GM19438 (cell line): ENCODE data around the gene PIM3.
A peak's percentile ranks its signal among the peaks of the same experiment; 100 is the strongest.

Experiments
- ATAC-seq: cut with Tn5 transposase; IDR thresholded peaks from one replicate; pipeline ENCODE4 v1.9.1; 2021; ENCODE audit warnings: low read depth; ENCODE audit not compliant: unreplicated experiment

PIM3 gene

DNA sequence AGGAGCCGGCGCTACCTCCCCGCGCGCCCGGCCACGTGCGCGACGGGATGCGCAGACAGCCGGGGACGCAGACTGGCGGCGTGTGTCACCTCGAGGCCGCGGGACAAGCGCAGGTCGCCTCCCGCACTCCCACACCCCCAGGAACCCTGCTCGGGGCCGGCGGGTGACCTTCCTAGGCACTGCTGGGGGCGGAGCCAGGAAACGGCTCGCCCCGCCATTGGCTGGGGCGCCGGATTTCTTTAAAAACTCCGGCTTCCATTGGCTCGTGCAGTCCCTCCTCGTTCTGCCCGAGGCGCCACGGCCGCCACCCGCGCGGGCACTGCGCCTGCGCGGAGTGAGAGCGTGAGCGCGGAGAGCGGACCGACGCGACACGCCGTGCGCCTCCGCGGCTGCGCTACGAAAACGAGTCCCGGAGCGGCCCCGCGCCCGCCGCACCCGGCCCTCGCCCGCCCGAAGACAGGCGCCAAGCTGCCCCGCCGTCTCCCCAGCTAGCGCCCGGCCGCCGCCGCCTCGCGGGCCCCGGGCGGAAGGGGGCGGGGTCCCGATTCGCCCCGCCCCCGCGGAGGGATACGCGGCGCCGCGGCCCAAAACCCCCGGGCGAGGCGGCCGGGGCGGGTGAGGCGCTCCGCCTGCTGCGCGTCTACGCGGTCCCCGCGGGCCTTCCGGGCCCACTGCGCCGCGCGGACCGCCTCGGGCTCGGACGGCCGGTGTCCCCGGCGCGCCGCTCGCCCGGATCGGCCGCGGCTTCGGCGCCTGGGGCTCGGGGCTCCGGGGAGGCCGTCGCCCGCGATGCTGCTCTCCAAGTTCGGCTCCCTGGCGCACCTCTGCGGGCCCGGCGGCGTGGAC is at the start of gene PIM3:
Gene PIM3, plus strand, starts transcription at position 614 of the 846 bp plus-strand sequence. Its CDS starts 176 bp downstream, at position 790.
- ATAC-seq = peak; percentile 58

DNA sequence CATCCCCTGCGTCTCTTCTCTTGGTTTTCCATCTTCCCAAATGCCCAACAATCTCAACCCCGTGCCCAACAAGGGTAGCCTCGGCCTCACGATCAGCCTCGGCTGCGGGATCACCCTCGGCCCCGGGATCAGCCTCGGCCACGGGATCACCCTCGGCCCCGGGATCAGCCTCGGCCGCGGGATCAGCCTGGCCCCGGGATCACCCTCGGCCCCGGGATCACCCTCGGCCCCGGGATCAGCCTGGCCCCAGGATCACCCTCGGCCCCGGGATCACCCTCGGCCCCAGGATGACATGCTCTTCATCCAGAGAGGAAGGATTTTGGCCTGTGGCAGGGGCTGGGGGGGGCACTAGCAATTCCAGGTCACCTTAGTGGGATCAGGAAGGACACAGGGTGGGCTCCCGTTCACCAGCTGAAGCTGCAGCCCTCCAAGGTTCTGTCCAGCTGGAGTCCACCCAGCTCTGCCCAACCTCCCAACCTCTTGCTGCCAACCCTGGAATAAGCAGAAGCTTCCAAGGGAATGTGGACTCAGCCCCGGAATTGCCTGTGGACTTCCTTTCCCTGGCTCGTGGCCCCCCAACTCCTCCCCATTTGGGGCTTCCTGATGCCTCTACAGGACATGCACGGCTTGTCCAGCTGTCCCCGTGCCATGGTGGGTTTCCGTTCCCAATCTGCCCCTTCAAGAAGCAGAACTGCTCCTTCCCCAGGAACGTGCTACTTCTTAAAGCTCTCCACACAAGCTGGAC is 48.5 kb upstream of the PIM3 start:
- no peak for ATAC-seq

DNA sequence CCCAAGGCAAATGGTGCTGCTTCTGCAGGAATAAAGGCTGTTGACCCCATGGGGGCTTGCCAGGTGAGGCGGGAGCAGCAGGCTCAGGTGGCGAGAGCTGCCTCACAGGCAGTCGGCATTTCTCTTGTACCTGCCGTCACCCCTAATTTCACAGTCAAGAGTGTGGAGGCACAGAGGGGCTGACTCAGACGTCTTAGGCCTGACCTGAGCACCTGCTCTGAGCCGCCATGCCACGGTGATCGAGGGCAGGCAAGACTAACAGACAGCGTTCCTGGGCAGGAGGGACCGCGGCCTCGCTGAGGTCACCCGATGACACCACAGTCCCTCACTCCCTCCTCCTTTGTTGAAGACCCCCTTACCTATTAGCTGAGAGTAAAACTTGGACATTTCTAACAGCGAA is 47.5 kb upstream of the PIM3 start:
- no peak for ATAC-seq

DNA sequence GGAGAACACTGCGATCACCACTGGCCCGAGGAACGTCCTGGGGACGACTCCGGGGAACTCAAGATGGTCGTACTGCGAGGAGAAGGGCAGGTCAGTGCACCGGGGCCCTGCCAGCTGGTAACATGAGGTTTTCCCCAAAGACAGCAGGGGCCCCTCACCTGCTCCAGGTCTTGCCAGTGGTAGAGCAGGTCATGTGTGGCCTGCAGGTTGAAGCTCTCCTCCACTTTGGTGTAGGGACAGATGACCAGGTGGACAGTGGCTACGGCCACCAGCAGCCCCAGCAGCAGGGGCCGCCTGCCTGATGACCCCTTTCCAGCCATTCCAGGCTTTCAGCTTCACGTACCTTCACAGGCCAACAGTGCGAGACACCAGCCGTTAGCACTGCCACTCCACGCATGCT is 47.1 kb upstream of the PIM3 start:
- ATAC-seq = no peak

DNA sequence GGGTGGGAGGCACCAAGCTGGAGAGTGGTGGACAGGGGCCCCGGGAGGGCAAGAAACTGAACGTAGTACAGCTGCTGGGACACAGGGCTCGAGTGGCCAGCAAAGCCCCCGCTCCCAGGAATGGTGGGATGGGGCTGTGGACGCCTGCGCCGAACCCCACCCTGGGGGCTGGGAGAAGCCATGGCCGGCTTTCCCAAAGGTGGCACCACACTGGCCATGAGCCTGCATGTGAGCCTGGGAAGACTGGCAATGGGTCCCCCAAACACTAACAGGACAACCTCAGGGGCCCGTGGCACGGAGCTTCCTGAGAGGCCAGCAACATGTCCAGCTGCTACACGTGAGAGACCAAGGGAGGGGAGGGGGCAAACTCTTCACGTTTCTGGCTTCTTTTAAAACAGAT is 46.3 kb upstream of the PIM3 start:
- ATAC-seq = no peak

DNA sequence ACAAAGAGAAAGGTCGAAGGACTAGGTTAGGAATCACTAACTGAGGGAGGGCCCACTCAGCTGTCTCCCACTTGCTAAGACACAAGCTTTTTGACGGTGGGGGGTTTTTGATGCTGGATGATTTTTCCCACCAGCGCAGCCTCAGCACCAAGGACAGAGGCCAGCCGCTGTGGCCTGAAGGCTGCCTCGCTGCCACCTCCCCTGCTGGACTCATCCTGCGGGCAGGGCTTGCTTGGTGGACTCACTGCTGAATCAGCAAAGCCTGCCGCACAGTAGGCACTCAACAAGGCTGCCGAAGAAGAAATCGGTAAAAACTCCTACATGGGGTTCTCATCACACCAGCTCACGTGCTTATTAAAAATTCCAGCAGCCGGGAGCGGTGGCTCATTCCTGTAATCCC is 45.0 kb upstream of the PIM3 start:
- no peak for ATAC-seq

DNA sequence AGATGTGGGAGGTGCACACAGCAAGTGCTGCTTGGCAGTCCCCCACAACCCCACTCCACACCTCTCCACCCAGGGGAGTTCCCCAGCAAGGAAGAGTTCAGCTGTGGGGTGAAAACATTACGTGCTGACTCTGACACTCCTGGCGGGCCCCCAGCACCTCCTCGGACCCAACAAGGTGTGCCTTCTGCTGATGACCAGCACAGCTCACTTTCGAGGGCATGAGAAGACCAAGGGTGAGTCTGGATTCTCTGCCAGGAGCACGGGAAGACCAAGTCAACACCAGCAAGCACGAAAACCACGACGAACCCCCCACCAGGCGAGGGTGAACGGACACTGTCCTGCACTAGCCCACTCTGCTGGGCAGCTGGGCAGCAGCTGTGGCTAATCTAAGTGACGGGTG is 43.7 kb upstream of the PIM3 start:
- ATAC-seq = no peak

DNA sequence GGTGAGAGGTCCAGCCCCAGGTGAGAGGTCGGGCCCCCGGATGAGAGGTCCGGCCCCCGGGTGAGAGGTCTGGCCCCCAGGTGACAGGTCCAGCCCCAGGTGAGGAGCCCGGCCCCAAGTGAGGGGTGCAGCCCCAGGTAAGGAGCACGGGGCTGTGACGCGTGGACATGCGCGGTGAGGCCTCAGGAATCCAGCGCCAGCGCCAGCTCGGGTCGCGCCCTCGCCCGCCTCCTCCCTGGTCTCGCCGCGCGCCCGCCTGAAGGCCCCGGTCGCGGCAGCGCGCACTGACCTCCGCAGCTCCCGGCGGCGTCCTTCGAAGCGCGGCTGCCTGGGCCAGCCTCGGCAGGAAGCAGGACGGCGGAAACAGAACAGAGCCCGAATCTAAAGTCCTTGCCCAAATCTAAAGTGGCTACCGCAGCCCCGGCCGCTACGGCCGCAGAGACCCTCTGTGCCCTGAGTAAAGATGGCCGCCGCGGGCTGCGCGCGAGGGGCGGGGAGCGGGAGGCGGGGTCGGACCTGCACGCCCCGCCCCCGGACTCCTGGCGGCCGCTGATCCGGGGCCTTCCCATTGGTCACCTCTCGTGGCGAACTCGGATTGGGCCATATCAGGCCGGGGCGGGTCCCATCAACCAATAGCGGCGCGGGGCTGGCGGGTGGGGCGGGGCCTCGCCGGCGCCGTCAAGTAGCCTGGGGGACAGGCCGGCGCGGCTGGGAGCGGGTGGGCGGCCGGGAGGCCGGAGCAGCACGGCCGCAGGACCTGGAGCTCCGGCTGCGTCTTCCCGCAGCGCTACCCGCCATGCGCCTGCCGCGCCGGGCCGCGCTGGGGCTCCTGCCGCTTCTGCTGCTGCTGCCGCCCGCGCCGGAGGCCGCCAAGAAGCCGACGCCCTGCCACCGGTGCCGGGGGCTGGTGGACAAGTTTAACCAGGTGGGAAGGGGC is 42.3 kb upstream of the PIM3 start, which contains the start of the genes ALG12 and CRELD2:
Gene ALG12, minus strand, starts transcription at position 465 of the 937 bp plus-strand sequence. CDS start 4,673 bp downstream, outside the sequence.
Gene CRELD2, plus strand, starts transcription at position 661 of the 937 bp plus-strand sequence. Its CDS starts 136 bp downstream, at position 797.
- peak; percentile 88 for ATAC-seq

DNA sequence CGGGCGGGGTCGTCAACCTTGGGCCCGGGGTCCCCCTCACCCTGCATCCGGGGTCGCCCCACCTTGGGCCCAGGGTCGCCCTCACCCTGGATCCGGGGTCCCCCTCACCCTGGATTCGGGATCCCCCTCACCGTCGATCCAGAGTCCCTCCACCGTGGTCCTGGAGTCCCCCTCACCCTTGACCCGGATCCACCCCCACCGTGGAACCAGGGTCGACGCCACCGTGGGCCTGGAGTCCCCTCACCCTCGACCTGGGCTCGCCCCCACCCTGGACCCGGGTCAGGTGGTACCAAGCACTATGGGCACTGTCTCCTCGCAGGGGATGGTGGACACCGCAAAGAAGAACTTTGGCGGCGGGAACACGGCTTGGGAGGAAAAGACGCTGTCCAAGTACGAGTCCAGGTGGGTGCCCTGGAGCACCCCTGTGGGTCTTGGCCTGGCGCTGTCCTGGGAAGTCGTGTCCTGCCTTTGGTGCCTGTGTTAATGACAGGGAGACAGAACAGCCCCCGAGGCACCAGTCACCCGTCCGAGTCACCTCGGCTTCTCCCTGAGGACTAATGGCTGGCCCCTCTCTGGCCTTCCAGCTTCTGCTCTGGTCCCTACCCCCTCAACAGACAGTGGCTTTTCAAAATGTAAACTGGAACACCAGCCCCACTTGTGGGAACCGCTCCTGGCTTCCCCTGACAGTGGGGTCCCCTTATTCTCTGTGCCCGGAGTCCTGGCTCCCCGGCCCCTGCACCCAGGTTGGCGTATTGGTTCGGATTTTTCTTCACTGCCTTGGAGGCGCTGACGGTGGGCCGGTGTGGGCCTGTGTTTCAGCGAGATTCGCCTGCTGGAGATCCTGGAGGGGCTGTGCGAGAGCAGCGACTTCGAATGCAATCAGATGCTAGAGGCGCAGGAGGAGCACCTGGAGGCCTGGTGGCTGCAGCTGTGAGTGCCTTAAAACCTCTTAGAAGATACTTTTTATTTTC is 41.4 kb upstream of the PIM3 start:
- ATAC-seq = no peak

DNA sequence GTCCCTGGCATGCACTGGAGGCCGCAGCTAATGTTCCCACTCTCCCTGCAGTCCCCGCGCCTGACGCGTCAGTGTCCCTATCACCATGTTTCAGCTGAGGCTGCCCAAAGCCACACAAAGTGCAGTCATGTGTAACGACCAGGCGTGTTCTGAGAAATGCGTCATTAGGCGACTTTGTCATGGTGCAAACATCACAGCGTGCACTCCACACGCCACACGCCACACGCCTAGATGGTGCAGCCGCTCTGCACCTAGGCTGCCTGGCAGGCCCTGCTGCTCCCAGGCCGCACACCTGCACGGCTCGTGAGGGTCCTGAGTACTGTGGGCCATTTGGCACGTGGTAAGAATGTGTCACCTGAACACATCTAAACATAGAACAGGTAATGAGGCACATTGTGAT is 39.7 kb upstream of the PIM3 start:
- no peak for ATAC-seq

DNA sequence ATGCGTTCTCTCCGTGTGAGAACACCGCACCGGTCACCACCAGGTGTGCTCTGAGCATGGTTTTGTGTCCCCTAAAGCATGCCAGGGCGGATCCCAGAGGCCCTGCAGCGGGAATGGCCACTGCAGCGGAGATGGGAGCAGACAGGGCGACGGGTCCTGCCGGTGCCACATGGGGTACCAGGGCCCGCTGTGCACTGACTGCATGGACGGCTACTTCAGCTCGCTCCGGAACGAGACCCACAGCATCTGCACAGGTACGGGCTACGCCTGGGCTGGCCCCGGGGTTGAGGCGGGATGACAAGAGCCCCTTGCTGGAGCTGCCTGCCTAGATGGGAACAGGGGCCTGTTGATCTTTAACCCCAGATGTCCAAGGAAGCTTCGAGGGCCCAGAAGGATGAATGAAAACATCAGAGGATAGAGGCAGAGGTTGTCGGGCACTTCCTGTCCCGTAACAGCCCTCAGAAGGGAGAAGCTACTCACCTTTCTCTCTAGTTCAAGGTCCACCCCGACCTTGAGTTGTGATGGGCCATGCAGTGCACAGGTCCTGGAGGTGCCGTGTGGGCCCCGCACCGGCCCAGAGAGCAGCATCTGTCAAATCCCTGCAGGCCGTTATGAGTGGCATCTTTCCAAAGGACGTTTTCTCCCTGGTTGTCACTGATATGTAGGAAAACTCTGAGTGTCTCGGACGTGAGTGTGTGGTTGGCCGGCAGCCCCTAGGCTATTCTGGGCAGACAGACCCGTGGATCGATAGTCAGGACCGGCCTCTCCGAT is 38.9 kb upstream of the PIM3 start:
- ATAC-seq = no peak

DNA sequence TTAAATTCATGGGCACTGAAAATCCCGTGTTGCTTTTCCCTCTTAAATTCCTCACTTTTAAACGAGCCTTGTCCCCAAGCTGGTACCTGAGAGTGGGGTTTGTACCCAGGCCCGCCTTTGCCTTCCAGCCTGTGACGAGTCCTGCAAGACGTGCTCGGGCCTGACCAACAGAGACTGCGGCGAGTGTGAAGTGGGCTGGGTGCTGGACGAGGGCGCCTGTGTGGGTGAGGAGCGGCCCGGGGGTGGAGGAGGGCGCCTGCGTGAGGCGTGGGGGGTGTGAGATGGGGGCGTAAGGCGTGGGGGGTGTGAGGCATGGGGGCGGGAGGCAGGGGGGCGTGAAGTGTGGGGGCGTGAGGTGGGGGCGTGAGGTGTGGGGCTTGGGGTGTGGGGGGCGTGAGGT is 38.1 kb upstream of the PIM3 start:
- ATAC-seq = no peak

DNA sequence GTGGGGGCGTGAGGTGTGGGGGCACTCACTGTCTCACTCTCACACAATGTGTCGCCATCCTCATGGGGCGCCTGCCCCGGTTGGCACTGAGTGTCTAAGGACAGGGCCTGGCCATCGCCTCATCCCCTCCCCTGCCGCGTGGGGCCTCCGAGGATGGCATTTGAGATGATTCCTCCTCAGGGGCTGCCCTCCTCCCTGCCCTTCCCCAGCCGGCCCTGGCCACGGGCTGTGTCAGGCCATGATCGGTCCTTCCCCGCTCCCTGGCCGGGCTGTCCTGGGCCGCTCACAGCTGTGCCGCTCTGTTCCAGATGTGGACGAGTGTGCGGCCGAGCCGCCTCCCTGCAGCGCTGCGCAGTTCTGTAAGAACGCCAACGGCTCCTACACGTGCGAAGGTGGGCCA is 37.6 kb upstream of the PIM3 start:
- ATAC-seq = no peak

DNA sequence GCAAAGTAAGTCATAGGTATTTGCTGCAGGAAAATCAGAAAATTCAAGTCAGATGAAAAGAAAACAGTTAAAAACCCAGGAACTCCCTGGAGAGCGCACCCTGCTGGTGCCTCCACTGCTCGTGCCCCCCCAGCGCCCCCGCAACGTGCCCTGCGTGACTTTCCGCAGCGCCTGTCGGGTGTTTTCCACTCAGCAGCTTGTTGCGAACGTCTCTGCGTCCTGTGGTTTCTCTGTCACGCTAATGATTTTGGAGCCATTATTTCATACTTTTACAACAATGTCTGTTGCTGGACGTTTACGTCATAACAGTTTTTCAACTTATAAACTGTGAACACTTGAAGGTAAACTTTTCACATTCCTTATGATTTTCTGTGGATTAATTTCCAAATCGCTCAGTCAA is 37.1 kb upstream of the PIM3 start:
- no peak for ATAC-seq

DNA sequence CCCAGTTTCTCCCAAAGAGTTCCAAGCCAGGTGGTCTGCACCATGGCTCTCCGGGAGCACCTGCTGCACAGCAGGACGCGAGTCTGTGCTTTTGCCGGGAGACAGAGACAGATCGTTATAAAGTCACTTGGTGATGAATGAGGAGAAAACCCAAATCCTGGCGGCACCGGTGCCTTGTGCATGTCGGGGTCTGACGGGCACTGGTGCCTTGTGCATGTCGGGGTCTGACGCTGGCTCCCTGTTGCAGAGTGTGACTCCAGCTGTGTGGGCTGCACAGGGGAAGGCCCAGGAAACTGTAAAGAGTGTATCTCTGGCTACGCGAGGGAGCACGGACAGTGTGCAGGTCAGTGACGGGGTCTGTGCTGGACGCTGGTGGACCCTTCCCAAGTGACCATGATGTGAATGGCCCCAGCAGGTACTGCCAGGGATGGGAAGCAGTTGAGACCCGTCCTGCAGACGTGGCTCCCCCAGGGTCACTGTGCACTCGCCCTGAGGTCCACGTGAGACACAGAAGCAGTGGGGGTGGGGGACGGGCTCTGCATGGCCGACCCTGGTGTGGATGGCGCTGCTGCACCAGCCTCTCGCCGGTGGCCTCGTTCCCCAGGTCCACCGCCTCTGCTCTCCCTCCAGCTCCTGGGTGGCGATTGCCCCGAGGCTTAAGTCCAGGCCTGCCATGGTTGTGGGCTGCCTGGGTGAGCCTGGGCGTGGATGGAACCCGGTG is 36.3 kb upstream of the PIM3 start:
- no peak for ATAC-seq

DNA sequence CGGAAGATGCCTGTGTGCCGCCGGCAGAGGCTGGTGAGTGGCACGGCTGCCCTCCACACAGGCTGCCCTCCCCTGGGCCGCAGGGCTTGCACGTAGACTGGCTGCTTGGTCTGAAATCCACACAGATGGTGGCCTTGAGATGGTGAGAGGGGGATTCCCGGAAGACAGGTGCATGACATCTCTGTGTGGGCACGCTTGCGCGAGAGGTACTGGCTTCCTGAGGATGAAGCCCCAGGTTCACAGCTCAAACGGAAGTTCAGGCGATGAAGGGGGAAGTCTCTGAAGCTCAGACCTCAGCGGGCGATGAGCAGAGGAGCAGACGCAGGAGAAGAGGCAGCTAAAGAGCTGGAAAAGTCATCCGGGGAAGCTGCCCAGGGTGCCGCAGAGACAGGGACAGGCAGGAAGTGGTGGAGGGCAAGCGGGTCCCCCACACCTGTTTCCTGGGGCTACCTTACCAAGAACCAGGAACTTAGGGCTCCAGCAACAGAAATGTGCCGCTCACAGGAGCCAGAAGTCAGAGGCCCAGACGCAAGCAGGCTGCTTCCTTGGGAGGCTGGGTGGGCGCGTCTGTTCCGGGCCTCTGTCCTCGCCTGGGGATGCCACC is 34.9 kb upstream of the PIM3 start:
- ATAC-seq = peak; percentile 46

DNA sequence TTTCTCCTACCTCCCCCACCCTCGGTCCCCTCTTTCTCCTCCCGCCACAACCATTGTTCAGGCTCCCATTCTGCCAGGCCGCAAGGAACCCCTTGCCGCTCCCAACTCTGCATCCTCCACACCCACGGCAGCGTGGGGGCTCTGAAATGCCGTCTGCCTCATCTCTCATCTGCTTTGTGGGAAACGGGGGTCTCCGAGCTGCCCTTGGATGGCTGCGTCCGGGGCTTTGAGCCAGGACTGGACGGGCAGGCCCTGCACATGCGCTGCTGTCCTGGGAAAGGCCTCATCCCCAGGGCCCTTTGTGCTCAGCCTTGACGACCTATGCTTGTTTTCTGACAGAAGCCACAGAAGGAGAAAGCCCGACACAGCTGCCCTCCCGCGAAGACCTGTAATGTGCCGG is 33.7 kb upstream of the PIM3 start:
- no peak for ATAC-seq
